Frontal cortex (tissue), 4 donors: ENCODE data around the gene KCNT1. TPM values are rescaled to one million over a fixed set of nuclear protein-coding genes. Genes with fewer than 3 reads are reported as not detected.
A peak's percentile ranks its signal among the peaks of the same experiment; 100 is the strongest.

Experiments
- DNase-seq, 2 donors: peaks; one replicate each; pipeline ENCODE4 v3.0.0; 2012; ENCODE audit warnings: low spot score in 2 of 2
- FAIRE-seq: peaks from 2 replicates; lab custom pipeline; 2012; peaks lifted over from hg19 to GRCh38; lab: Jason Lieb, UNC
- total RNA-seq: library from RNA; depleted of rRNA; stranded (reverse); fragments of >200 nt; gene quantifications from one replicate; pipeline ENCODE4 v1.2.3, GENCODE V29; 2014
- donor health status: control.
- donor health status: control.
- donor health status: control.

Gene KCNT1
- total RNA-seq, 1 donor from 2014 or later, result 3.7 TPM

- no peak for FAIRE-seq
- DNase-seq, result no peak
Measured at GRCh38 chr9:135773530-135774238, 71.7 kb downstream of the KCNT1 start.

DNA sequence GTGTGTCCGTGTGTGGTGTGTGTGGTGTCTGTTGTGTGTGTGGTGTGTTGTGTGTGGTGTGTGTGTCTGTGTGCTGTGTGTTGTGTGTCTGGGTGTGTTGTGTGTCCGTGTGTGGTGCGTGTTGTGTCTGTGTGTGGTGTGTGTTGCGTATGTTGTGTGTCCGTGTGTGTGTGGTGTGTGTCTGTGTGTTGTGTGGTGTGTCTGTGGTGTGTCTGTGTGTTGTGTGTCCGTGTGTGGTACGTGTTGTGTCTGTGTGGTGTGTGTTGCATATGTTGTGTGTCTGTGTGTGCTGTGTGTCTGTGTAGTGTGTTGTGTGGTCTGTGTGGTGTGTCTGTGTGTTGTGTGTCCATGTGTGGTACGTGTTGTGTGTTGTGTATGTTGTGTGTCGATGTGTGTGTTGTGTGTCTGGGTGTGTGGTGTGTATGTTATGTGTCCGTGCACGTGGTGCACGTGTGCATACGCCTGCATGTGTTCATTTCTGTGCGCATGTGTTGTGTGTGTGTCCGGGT is 72.3 kb downstream of the KCNT1 start:
- DNase-seq (no peak), FAIRE-seq (no peak)

DNA sequence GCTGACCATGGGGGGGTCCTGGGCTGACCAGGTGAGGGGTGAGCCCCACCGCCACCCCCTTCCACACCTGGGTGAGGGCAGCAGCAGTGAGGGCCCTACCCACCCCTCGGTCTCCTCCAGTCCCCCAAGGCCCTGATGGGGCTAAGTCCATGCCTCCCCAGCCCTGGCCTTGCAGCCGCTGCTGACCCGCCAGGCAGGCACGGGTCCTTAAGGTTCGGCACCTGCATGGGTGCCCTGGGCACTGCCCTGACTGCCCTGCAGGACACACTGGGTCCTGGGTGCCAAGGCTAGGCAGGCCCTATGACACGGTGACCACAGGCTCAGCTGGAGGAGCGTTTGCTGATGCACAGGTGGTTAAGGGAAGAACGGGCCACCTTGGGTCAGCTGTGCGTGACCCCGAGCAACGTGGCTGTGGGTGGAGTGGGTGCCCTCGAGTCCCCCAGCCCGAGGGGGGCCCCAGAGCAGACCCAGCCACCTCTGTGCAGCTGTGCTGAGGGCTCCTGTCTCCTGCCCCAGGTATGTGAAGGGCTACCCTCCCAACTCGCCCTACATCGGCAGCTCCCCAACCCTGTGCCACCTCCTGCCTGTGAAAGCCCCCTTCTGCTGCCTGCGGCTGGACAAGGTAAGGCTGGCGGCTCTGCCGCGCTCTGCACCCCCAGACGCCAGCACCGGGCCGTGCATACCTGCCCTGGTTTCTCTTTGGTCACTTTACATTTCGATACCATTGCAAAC is 73.0 kb downstream of the KCNT1 start:
- DNase-seq (no peak), FAIRE-seq (no peak)

GRCh38 chr9:135775911-135776310 is 73.9 kb downstream of the KCNT1 start:
- DNase-seq (no peak), FAIRE-seq (no peak)

DNA sequence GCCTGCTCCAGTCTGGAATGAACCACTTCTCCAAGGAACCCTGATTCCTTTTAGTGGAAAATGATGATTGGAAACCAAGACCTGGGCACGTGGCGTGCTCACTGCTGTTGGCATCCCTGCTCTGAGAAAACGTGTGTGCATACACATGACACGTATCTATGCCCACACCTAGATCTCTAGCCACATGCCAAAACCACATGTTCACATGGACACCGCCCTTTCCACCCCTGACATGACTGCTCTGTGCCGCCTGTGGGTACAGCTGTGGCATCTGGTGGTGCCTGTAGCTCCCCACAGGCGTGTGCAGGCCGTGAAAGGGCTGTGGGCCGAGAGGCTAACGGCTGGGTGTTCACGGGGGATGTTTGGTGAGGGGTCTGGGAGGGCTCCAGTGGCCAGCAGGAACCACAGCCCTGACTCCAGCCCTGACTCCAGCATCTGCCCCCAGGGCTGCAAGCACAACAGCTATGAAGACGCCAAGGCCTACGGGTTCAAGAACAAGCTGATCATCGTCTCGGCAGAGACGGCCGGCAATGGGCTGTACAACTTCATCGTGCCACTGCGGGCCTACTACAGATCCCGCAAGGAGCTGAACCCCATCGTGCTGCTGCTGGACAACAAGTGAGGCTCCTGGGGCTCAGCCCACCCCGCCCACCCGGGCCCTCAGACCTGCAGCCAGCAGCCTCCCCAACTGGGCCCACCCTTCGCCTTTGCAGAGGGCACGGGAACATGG is 75.1 kb downstream of the KCNT1 start:
- no peak for FAIRE-seq
- DNase-seq, result no peak

DNA sequence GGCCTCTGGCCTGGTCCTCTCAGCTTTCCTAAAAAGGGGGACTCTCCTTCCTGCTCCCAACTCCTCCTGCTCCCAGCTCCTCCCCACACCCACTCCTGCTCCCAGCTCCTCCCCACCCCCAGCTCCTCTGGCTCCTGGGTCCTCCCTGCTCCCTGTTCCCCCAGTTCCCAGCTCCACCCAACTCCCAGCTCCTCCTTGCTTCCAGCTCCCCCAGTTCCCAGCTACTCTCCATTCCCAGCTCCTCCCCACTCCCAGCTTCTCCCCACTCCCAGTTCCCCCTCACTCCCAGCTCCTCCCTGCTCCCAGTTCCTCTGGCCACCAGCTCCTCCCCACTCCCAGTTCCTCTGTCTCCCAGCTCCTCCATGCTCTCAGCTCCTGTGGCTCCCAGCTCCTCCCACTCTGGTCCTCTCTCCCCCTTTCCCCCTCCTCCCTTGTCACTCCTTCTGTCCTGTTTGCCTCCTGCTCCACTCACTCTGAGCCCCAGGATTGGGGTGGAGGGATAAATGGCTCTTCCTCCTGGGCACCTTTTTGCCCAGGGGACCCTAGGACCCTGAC is 75.7 kb downstream of the KCNT1 start:
- DNase-seq (no peak), FAIRE-seq (no peak)

- DNase-seq (no peak), FAIRE-seq (no peak)
Measured at GRCh38 chr9:135778421-135778820, 76.4 kb downstream of the KCNT1 start.

GRCh38 chr9:135779571-135779970 is 77.6 kb downstream of the KCNT1 start:
- FAIRE-seq (no peak), DNase-seq (no peak)

GRCh38 chr9:135780086-135780485 is 78.1 kb downstream of the KCNT1 start:
- DNase-seq (no peak), FAIRE-seq (no peak)

GRCh38 chr9:135780626-135781025 is 78.6 kb downstream of the KCNT1 start:
- no peak for FAIRE-seq
- DNase-seq, result no peak

DNA sequence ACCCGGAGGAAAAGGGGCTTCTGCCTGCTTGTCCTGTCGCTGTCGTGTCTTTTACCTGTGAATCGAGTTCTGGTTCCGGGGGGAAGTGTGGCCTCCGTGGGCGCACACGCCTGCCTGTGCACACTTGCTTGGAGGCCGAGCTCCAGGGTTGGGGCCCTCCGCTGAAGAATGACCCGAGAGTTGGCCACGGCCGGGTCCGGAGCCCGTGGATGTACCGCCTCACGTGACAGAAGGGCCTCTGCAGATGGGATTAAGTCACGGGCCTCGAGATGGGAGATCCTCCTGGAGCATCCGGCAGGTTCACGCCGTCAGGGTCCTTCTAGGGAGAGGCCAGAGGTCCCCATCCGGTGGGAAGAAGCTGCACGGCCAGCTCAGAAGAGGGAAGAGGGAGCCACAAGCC is 81.0 kb downstream of the KCNT1 start:
- FAIRE-seq (no peak), DNase-seq (no peak)

GRCh38 chr9:135783540-135784245 is 81.7 kb downstream of the KCNT1 start:
- FAIRE-seq (no peak), DNase-seq (no peak)

DNA sequence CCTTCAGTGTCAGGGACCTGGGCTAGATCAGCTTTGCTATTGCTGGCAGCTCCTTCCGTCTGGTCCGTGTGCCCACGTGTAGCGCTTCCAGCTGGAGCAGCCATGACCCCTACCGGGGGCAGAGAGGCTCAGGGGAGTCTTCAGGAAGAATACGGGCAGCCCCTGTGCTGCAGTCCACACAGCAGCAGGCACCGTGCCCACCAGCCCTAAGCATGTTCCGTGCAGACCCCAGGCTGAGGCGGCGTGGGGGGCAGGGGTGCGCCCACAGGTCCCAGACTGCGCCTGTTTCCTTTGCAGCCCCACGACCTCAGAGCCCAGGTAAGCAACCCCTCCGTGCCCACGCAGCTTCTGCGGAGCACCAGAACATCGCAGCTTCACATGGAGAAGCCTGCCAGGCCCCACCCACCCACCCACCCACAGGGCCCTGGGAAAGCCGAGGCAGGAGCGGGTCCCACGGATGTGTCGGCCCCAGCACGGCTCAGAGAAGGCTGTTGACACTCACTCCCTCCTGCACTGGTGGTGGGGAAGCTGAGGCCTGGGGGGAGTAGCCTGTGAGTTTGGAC is 83.1 kb downstream of the KCNT1 start:
- DNase-seq, result no peak
- FAIRE-seq, result no peak

- FAIRE-seq (no peak), DNase-seq (peak in 1 of 2 donors; percentile 10)
Measured at GRCh38 chr9:135786146-135786690, 84.2 kb downstream of the KCNT1 start.

DNA sequence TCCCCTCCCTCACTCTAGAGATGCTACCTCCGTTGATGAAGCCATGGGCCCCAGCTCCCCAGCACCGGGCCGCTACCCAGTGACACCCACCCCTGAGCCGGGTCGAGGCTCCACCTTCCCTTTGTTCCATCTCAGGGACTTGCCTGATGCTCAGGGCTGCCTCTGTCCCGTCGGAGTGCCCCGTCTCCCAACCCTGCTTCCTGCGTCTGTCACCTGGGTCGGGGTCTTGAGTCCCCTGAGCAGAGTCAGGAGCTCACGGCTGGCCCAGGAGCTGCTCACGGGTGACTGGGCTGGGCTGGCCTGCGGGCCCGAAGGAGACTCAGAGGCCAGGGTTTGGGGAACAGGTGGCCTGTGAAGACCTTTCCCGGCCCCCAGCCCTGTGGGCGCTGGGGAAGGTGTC is 85.3 kb downstream of the KCNT1 start:
- no peak for DNase-seq
- FAIRE-seq, result no peak

GRCh38 chr9:135787776-135788575 is 86.0 kb downstream of the KCNT1 start:
- FAIRE-seq (no peak), DNase-seq (peak in 1 of 2 donors; percentile 20)

DNA sequence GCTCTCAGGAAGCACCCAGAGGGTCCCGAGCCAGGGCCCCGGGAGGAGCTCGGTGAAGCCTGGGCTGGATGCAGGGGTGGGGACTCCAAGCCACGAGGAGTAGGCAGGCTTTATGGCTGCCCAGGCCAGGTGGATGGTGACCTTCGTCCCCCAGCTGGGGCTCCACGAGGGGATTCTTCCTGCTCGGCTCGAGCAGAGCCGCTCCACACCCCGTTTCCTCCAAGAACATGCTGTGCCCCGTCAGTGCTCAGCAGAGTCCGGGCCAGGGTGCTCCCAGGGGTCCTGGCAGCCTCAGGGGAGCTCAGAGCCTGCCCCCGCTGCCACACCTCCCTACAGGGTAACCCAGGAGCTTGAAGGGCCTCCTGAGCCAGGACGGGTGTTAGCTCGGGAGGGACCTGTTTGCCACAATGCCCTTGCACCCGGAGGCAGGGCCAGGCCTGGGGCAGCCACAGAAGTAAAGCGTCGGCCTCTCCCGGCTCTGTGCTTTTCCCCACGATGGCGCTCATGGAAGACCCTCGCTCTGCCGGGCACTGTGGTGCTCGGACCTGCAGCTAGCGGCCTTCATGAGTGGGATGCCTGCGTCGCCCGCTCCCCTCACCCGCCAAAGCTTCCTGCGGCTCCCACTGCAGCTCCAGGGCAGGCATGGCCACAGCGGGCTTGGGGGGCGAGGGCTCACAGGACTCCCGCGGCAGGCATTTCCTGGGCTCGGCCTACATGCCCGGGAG is 86.8 kb downstream of the KCNT1 start:
- DNase-seq (no peak), FAIRE-seq (no peak)

GRCh38 chr9:135789838-135790291 is 87.9 kb downstream of the KCNT1 start:
- no peak for DNase-seq
- FAIRE-seq, result no peak
